Fibroblast of skin of abdomen (primary cell): ENCODE results near the gene ANXA11.

Source experiments
- DNase-seq: peaks from one replicate; pipeline ENCODE4 v3.0.0-alpha.2; 2013

Gene ANXA11

DNA sequence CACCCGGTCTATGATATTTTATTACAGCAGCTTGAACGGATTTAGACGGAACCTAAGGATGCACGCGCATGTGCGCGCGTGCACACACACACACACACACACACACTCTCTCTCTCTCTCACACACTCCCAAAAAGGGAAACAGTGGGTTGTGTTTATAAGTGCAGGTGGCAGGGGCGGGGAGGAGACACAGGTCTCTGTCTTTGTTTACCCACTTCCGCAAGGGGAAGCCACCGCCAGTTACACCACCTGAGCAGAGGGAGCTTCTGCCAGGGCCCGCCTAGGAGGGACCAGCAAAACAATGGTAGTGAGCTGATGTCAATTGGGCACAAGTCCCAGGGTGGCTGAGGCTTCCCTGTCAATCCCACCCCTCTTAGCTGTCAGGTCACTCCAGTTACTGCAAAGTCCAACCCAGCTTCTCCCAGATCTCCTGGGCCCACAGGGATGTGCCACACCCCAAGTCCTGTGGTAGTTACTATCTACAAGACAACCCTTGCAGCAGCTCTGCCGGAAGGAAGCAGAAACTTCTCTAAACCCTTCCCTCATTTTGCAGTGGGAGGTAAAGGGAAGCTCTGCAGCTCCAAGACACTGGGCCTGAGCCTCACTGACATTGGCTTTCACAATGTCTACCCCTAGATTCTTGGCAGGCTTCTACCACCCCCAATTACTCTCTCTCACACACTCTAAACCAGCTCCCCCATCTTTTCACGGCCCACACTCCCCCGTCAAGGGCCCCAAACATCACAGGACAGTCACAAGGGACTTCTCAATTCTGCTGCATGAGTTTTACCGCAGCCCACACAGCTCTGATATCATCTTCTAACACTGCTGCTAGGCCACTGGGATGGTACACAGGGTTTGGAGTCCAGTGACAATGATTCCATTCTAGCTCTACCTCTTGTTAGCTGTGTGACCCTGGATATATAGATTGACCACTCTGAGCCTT lies 17.6 kb downstream of the ANXA11 start:
- DNase-seq, result no peak

GRCh38 chr10:80187060-80187459 lies 18.3 kb downstream of the ANXA11 start:
- no peak for DNase-seq

GRCh38 chr10:80186364-80187012 lies 18.8 kb downstream of the ANXA11 start:
- DNase-seq, result no peak

- no peak for DNase-seq
Measured at GRCh38 chr10:80185578-80186299, 19.6 kb downstream of the ANXA11 start.

DNA sequence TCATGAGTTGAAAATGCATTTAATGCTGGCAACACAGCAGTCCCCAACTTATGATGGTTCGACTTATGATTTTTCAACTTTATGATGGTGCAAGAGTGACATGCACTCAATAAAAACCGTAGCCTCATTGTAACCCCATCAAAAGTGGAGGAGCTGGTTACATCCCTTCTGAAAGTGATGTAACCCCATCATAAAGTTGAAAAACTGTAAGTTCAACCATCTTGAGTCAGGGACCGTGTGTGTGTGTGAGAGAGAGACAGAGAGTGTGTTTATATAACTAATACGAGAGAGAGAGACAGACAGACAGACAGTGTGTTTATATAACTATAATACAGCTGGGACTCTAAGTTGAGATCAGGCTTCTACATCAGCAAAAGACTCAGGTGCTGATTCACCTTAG lies 21.0 kb downstream of the ANXA11 start:
- DNase-seq, result no peak

- no peak for DNase-seq
Measured at GRCh38 chr10:80183436-80183835, 21.9 kb downstream of the ANXA11 start.

- DNase-seq, result no peak
Measured at GRCh38 chr10:80182986-80183385, 22.4 kb downstream of the ANXA11 start.

GRCh38 chr10:80177781-80178636 lies 27.3 kb downstream of the ANXA11 start:
- DNase-seq, result peak; percentile 18

DNA sequence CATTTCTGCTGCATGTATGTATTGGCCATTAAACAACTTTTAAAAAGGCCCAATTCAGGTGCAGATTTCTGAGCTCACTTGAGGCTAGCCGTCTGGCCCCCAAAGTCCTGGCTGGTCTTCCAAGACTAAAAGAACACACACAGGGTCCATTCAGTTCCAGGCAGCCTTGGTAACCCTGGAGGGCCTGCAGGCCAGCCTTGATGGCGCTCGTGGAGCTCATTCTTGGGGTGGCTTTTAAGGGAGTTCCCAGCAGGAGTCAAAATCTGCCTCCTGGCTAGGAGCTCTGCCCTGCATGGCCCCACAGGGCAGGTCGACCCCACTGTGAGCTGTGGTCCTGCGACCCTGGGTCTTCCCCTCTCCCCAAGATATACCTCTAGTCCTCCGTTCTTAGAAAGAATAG lies 28.8 kb downstream of the ANXA11 start:
- no peak for DNase-seq

GRCh38 chr10:80174641-80175395 lies 30.5 kb downstream of the ANXA11 start:
- DNase-seq, result no peak

GRCh38 chr10:80173466-80173865 lies 31.9 kb downstream of the ANXA11 start:
- DNase-seq, result no peak

- DNase-seq, result no peak
Measured at GRCh38 chr10:80172896-80173295, 32.4 kb downstream of the ANXA11 start.

DNA sequence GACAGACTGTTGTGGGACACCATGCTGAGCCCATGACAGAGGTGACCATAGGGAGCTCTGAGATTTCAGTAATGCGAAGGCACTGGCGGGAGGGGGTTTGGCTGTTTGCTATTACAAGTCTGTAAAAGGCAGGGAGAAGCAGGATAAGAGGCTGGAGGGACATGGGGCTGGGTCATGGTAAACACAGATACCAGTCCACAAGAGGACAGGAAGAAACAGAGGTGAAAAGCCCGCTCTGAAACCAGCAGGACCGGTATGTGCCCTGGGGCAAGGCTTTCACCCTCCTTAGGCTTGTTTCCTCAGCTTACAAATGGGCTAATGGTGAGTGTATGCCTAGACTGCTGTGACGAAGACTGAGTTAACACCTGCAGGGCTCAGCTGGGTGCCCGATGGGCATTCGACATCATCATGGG lies 34.1 kb downstream of the ANXA11 start:
- DNase-seq, result no peak

- DNase-seq, result no peak
Measured at GRCh38 chr10:80170641-80171040, 34.7 kb downstream of the ANXA11 start.

DNA sequence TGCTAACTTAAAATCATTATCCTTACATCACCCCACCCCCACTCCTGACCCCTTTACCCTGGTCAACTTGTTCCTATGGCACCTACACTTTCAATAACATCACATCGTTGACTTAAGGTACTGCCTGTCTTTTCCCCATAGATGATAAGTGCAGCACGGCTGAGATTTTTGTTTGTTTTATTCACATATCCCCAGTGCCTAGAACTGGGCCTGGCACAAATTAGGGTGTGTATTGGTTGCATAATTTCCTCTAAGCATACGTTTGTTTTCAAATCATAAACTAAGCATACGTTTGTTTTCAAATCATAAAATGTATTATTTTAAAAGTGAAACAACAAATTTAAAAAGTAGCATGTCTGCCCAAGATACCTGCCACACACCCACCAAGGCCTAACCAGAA lies 35.3 kb downstream of the ANXA11 start:
- DNase-seq, result no peak

DNA sequence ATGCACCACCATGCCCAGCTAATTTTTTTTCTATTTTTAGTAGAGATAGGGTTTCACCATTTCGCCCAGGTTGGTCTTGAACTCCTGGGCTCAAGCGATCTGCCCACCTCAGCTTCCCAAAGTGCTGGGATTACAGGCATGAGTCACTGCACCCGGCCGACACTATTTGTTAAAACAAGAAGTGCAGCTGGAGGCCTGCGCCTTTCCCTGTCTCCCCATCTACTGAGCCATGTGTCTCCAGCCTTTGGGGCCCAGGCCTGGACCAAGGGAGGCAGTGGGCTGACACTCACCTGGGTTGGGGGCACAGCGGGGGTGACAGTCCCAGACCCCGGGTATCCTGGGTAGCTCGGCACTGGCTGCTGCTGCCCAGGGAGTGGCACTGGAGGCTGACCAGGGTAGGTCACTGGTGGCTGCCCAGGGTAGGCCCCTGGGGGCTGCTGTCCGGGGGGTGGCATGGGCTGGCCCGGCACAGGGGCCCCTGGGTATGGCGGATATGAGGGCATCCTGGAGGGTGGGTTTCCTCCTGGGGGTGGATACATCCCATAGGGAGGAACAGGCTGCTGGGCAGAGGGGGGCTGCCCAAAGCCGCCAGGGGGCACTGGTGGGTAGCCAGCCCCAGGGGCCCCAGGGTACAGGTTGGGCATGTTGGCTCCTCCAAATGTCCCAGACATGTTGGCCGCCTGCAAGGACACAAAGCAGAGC lies 36.5 kb downstream of the ANXA11 start:
- no peak for DNase-seq

DNA sequence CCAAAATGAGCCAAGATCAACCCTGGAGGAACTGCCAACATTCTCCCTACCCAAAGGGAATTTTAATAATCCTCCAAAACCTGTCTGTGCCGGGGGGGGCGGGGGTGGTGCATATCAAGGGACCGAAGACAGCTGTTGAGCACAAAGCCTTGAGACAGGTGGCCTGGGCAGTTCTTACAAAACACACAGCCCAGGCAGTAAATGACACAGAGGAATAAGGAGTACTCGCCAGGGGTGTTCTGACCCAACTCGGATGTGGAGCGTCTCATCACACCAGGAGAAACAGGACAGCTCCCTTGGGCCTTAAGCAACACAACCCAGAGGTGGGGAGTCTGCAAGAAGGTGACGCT lies 37.2 kb downstream of the ANXA11 start:
- no peak for DNase-seq

DNA sequence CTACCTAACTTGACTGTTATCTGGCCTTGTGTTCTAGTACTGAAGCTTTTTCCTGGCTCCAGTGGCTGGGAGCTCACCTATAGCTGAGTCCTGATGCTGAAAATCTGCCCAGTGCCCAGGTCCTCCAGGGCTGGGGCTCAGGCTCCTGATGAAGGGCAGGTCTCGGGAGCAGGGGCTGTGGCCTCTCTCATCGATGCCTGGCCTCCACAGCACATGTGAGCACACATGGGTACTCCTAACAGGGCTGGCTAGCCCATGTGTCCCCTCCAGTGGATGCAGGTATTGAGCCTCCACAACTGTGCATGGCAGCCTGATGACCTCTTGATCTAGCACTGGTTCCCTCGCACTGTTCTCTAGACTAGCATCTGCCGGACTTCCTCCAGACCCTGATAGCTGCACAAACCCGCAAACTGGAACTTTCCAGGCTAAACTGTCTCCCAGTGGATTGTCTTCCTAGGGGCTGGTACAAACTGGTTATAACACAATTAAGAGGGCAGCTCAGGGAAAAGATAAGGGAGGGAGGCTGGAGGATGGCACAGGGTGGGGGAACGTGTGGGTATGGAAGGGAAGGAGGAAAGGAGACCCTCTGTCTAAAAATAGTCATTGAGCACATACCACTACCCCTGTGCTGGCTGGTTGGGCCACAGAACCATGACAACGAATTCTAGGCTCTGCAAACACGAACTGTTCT lies 37.7 kb downstream of the ANXA11 start:
- no peak for DNase-seq

DNA sequence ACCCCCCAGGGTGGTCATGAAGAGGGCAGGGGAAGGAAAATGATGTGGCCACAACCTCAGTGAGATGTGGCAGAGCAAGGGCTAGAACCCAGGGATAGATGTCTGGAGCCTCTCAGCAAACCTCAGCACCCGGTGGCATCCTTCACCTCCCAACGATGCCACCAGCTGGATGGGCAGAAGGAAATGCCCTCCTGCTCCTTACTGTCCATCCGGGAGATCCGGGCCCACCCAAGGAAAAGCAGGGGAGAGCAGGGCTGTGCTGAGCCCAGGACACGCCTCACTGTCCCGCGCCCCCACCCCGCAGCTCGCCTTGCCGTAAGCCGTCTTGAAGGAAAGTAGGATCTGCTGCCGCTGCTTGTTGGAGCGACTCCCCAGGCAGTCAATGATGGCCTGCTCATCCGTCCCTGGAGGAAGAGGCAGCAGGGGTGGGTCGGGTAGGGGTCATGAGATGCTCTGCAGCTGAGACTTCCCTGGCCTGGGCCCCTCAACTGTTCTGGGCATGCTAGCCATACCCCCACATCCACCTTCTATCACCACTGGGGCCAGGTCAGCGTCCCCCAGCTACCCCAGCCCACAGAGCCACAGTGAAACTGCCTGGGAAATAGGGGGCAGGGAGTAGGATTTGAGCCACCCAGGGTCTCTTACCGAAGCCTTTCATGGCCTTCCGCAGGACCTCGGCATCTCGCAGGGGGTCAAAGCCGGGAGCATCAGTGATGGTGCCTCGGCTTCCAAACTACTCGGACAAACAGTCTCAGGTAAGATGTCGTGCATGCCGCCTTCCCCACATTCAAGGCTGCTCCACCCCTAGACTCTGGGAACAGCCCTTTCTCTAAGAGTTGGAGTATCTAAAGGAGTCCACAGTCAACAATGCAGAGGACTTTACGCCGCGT lies 38.5 kb downstream of the ANXA11 start:
- DNase-seq, result peak; percentile 30
